ENCODE measurements around the gene TSPEAR. TPM values are rescaled to one million over a fixed set of nuclear protein-coding genes. Genes with fewer than 3 reads are reported as not detected.

TSPEAR gene
- total and polyA plus RNA-seq, 2 of the 13 experiments (the other 11 are each of a cell fraction or from before 2014, with no cell fraction given): 0.07 to 0.32 TPM

DNA sequence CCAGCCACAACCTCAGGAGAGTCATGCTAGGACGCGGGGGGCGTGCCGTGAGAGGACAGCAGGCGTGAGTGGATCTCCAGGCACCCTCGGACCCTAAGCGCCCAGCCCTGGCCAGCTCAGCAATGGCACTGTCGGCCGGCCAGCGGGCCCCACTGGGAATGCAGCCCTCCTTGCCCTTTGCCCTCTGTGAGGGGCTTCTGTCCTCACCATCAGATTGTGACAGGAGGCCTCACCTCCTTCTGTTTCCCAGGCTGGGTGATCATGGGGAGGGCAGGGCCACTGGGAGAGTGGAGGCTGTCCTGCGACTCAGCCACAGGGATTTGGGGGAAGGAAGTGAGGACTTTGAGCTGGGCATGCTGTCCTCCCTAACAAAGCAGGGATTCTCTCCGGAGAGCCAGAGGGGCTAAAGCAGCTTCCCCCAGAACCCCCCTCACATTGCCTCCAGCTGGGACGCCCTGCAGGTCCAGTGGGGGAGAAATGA, 262.7 kb downstream of the TSPEAR start (continued):
- TF ChIP-seq, protein P1, sequence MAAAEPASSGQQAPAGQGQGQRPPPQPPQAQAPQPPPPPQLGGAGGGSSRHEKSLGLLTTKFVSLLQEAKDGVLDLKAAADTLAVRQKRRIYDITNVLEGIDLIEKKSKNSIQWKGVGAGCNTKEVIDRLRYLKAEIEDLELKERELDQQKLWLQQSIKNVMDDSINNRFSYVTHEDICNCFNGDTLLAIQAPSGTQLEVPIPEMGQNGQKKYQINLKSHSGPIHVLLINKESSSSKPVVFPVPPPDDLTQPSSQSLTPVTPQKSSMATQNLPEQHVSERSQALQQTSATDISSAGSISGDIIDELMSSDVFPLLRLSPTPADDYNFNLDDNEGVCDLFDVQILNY (CRISPR knock-in tag; conservative IDR thresholded peaks at IDR 0.05): no peak
- TF ChIP-seq MBNL3 (CRISPR knock-in tag; conservative IDR thresholded peaks at IDR 0.05): no peak
- no peak for TF ChIP-seq POLR2G (IDR thresholded peaks at IDR 0.05; ENCODE audit: low read depth, low read length)
- TF ChIP-seq, protein P2, sequence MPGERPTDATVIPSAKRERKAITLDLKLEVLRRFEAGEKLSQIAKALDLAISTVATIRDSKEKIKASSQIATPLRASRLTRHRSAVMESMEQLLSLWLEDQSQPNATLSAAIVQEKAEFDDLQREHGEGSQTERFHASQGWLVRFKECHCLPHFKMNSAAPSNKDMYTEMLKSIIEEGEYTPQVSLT (CRISPR knock-in tag; IDR thresholded peaks at IDR 0.05; ENCODE audit: borderline replicate concordance, low read depth): no peak
- TF ChIP-seq RORA (CRISPR knock-in tag; IDR thresholded peaks at IDR 0.05): no peak
- no peak for TF ChIP-seq ZSCAN29 (CRISPR knock-in tag; conservative IDR thresholded peaks at IDR 0.05)
- TF ChIP-seq HMGA1 (CRISPR knock-in tag; conservative IDR thresholded peaks at IDR 0.05): no peak
- no peak for TF ChIP-seq KDM1A (CRISPR knock-in tag; IDR thresholded peaks at IDR 0.05)
- TF ChIP-seq ZNF75D (CRISPR knock-in tag; IDR thresholded peaks at IDR 0.05; ENCODE audit: borderline replicate concordance): no peak
- no peak for TF ChIP-seq ZFP62 (CRISPR knock-in tag; IDR thresholded peaks at IDR 0.05)
- TF ChIP-seq KAT2B (IDR thresholded peaks at IDR 0.05; ENCODE audit: borderline replicate concordance, low read depth, low read length): no peak
- no peak for TF ChIP-seq ZNF333 (CRISPR knock-in tag; IDR thresholded peaks at IDR 0.05; ENCODE audit: borderline replicate concordance)
- no peak for TF ChIP-seq RAD21 (CRISPR knock-in tag; IDR thresholded peaks at IDR 0.05)
- TF ChIP-seq MAFG (CRISPR knock-in tag; IDR thresholded peaks at IDR 0.05): no peak
- TF ChIP-seq ZNF619 (CRISPR knock-in tag; IDR thresholded peaks at IDR 0.05): no peak
- TF ChIP-seq, protein P3, sequence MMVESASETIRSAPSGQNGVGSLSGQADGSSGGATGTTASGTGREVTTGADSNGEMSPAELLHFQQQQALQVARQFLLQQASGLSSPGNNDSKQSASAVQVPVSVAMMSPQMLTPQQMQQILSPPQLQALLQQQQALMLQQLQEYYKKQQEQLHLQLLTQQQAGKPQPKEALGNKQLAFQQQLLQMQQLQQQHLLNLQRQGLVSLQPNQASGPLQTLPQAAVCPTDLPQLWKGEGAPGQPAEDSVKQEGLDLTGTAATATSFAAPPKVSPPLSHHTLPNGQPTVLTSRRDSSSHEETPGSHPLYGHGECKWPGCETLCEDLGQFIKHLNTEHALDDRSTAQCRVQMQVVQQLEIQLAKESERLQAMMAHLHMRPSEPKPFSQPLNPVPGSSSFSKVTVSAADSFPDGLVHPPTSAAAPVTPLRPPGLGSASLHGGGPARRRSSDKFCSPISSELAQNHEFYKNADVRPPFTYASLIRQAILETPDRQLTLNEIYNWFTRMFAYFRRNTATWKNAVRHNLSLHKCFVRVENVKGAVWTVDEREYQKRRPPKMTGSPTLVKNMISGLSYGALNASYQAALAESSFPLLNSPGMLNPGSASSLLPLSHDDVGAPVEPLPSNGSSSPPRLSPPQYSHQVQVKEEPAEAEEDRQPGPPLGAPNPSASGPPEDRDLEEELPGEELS (CRISPR knock-in tag; IDR thresholded peaks at IDR 0.05): no peak
- TF ChIP-seq DNMT1 (CRISPR knock-in tag; IDR thresholded peaks at IDR 0.05): no peak
- TF ChIP-seq ZNF768 (CRISPR knock-in tag; IDR thresholded peaks at IDR 0.05): no peak
- TF ChIP-seq PHF20 (CRISPR knock-in tag; IDR thresholded peaks at IDR 0.05): no peak
- TF ChIP-seq ZNF746 (CRISPR knock-in tag; IDR thresholded peaks at IDR 0.05): no peak
- TF ChIP-seq, protein P4, sequence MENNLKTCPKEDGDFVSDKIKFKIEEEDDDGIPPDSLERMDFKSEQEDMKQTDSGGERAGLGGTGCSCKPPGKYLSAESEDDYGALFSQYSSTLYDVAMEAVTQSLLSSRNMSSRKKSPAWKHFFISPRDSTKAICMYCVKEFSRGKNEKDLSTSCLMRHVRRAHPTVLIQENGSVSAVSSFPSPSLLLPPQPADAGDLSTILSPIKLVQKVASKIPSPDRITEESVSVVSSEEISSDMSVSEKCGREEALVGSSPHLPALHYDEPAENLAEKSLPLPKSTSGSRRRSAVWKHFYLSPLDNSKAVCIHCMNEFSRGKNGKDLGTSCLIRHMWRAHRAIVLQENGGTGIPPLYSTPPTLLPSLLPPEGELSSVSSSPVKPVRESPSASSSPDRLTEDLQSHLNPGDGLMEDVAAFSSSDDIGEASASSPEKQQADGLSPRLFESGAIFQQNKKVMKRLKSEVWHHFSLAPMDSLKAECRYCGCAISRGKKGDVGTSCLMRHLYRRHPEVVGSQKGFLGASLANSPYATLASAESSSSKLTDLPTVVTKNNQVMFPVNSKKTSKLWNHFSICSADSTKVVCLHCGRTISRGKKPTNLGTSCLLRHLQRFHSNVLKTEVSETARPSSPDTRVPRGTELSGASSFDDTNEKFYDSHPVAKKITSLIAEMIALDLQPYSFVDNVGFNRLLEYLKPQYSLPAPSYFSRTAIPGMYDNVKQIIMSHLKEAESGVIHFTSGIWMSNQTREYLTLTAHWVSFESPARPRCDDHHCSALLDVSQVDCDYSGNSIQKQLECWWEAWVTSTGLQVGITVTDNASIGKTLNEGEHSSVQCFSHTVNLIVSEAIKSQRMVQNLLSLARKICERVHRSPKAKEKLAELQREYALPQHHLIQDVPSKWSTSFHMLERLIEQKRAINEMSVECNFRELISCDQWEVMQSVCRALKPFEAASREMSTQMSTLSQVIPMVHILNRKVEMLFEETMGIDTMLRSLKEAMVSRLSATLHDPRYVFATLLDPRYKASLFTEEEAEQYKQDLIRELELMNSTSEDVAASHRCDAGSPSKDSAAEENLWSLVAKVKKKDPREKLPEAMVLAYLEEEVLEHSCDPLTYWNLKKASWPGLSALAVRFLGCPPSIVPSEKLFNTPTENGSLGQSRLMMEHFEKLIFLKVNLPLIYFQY (CRISPR knock-in tag; IDR thresholded peaks at IDR 0.05; ENCODE audit: borderline replicate concordance): no peak
- no peak for TF ChIP-seq ZNF296 (CRISPR knock-in tag; conservative IDR thresholded peaks at IDR 0.05)
- no peak for TF ChIP-seq NCOA5 (CRISPR knock-in tag; IDR thresholded peaks at IDR 0.05)
- no peak for TF ChIP-seq NCOA2 (CRISPR knock-in tag; IDR thresholded peaks at IDR 0.05)
